Stimulated activated CD4-positive, alpha-beta T cell treated with anti-CD3 and anti-CD28 coated beads, Interleukin-2, amount 100 ng/mL, for 48 hours (primary cell): ENCODE data around the gene NEU1.
"Not testable (repeated sequence)": the region's sequence is repeated elsewhere in the genome, so short reads cannot be mapped to it uniquely, and the experiment has no call there.

ENCODE experiments used
- DNase-seq, 2 donors: peaks; one replicate each; pipeline ENCODE4 v3.0.0-alpha.2; 2020

NEU1 gene

GRCh38 chr6:31815025-31815838, 47.4 kb downstream of the NEU1 start, which contains the start of the genes HSPA1A and HSPA1L:
Gene HSPA1A (plus strand): TSS chr6:31815543. CDS start chr6:31815757, 214 bp downstream.
Gene HSPA1L (minus strand): TSS chr6:31815283. CDS start chr6:31811972, 3,311 bp downstream.
- peak; percentile 51 to 58 for DNase-seq

DNA sequence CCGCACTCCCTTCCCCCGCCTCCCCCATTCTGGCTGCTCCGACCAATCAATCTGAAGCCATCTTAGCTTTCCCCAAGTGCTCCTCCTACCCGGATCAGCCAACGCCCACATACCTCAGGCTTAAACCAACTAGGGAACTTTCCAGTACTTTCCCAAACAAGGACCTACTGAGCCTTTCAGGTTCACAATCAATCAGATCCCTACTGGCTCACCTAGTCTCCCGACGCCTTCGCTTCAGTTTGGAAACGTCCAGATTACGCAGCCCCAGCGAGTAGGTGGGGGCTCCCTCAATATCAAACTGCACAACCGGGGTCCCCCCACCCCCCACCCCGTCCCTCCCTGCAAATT, 48.0 kb downstream of the NEU1 start:
- peak; percentile 45 to 64 for DNase-seq

- DNase-seq, result no peak
These were observed 49.2 kb downstream of the NEU1 start for GRCh38 chr6:31813465-31813849.

DNA sequence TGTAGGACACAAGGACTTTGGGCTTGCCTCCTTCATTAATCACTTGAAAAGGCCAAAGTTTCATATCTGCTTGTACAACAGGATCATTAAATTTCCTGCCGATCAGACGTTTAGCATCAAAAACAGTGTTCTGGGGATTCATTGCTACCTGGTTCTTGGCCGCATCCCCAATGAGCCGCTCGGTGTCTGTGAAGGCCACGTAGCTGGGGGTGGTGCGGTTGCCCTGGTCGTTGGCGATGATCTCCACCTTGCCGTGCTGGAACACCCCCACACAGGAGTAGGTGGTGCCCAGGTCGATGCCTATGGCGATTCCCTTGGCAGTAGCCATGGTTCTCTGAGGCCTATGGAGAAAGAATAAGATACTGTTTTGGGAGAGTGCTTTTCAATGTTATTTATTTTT, 51.0 kb downstream of the NEU1 start:
- no peak for DNase-seq

DNA sequence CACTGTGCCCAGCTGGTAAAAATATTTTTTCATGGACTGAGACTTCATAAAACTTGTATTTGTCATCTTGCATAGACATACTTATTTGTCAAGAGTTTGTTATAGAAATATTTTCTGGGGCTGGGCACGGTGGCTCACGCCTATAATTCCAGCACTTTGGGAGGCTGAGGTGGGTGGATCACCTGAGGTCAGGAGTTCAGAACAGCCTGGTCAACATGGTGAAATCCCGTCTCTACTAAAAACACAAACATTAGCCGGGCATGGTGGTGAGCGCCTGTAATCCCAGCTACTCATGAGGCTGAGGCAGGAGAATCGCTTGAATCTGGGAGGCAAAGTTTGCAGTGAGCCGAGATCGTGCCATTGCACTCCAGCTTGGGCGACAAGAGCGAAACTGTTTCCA, 54.0 kb downstream of the NEU1 start:
- not testable (repeated sequence) for DNase-seq
